Measurements from ENCODE around the gene SFXN5. TPM values are rescaled to one million over a fixed set of nuclear protein-coding genes. Genes with fewer than 3 reads are reported as not detected.

The SFXN5 gene
- polyA plus RNA-seq, 3 donors: 2.8 to 5.3 (median 4.5) TPM

DNA sequence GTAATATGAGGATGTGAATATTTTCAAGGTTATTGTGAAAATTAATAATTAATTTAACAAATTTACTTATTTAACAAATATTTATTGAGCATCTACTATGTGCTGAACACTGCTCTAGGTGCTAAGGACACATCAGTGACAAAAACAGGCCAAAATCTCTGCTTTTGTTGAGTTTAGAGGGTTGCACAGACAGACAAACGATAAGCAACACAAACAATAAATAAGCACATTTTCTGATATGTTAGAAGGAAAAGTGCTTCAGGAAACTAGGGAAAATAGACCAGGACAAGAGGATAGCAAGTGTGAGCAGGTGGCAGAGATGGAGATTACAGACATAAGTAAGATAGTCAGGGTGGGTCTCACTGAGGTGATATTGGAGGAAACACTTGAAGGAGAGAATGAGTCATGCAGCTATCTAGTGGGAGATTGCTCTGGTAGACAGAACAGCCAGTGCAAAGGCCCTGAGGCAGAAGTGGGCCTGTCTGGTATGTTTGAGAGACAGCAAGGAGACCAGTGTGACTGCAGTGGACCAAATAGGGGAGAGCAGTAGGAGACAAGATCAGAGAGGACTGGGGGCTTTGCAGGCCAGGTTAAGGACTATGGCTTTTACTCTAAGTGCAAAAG, 38.3 kb downstream of the SFXN5 start:
- WGBS, 3 donors: 84 to 92% (median 92%) methylated on average over 1 of the region's 1 CpG
- H3K27ac ChIP-seq (ENCODE audit: low read depth, low read length): no peak overlapping the region

DNA sequence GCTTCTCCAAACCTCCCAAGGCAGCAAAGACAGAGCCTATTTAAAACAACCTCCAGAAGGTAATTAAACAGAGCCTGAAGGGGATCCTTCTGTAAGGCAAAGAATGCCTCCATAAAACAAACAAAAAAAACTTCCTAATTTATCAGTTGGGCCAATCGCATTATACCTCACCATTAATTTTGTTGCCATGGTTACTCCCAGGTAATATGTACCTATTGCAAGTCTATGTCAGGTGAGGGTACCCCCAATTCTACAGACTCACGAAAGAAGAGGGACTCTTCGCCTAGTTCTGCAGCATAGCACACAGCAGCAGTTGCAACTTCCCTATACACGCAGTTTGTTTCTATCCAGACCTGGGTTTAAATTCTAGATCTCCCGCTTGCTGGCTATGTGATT, 38.8 kb downstream of the SFXN5 start:
- 80 to 86% (median 81%) methylated on average over 5 of the region's 5 CpGs for WGBS, 3 donors
- no peak overlapping the region for H3K27ac ChIP-seq (ENCODE audit: low read depth, low read length)

DNA sequence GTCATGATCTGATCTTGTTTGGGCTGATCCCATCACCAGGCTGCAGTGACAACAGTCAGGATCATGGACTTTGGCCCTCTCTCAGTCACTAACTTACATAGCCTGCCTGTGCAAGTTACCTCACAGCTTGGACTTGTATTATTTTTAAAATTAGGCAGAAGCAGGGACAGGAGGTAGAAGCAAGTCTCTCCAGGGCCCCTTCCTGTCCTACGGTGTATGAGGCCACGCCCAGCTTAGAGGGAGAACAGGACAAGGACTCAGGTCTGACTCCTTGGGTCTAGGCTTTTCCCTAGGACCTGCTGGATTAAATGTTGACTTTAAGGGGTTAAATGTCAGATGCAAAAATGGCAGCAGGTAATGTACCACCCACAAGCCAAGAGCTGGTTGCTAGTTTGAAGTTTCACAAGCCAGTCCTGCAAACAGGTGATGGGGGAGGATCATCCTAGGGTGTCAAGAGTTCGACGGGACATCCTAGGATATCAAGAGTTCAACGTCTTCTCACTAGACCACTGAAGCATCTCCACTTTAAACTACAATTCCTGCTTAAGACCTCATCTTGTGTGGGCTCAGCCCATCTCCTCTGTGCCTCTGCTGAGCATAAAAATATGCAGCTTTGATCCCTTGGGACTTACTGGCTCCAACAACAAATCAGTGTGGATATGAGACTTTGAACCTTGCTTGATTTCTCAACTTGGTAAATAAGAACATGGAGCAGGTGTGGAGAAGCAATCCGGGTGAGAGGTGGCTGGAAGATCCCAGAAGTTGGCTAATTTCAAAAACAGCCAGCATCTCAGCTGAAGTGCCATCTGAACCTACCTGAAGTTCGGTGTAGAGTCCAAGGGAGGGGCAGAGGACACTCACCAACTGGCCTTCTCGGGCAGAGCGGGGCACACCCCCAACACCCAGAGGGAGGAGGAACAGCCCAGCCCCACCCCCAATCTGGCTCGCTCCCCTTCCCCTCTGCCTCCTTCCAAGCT, 39.5 kb downstream of the SFXN5 start:
- no peak overlapping the region for H3K27ac ChIP-seq (ENCODE audit: low read depth, low read length)
- WGBS, 3 donors: 70 to 86% (median 81%) methylated on average over 9 to 10 of the region's 10 CpGs

DNA sequence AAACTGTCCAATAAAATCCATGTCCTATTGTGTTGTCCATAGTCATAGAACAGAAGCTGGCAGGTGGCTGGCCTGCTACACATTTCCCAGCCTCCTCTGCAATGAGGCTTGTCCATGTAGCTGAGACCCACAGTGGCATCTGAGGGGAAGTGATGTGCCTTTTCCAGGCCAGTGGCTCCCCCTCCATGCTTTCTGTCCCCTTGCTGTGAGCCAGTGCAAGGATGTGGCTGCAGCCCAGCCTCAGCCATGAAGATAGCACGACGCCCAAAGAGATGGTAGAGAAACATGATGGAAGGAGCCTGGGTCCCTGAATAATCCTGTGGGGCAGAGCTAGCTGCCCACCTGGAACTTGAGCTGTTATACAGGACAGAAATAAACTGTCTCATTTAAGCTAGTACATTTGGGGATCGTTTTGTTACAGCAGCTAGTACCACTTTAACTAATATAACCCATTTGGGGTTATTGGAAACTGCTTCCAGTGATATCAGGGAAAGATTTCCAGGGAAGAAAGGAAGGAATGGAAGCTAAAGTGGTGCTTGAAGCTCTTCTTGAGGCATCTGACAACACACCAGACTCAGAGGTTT, 40.3 kb downstream of the SFXN5 start:
- H3K27ac ChIP-seq (ENCODE audit: low read depth, low read length): no peak overlapping the region
- 94 to 99% (median 97%) methylated on average over 3 of the region's 3 CpGs for WGBS, 3 donors

DNA sequence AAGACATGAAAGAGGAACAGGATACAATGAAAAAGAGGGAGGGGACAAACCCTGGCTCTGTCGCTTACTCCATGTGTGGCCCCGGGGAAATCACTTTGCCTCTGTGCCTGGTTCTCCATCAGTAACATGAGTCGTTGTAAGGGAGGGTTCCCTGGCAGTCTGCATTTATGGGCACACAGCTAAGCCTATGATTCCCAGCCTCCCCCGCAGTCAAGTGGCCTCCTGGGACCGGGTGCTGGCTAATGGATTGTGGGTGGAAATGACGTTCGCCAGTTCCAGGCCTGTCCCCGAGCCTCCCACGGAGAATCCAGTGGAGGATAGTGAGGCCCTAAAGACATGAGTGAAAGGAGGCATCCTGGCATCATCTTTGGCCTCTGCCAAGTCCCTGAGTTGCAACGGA, 42.7 kb downstream of the SFXN5 start:
- WGBS, 3 donors: 65 to 78% (median 67%) methylated on average over 10 of the region's 10 CpGs

DNA sequence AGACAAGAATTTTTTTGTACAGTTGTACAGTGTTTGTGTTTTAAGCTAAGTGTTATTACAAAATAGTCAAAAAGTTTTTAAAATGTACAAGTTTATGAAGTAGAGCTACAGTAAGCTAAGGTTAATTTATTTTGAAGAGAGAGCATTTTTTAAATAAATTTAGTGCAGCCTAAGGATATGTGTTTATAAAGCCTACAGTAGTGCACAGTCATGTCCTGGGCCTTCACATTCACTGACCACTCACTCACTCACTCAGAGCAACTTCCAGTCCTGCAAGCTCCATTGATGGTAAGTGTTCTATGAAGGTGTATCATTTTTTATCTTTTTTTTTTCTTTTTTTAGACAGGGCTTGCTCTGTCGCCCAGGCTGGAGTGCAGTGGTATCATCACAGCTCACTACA, 44.2 kb downstream of the SFXN5 start:
- 50 to 100% (median 93%) methylated on average over 1 of the region's 1 CpG for WGBS, 3 donors

More for the DNA sequence above, 42.7 kb downstream of the SFXN5 start:
- H3K27ac ChIP-seq (ENCODE audit: low read depth, low read length): no peak overlapping the region

DNA sequence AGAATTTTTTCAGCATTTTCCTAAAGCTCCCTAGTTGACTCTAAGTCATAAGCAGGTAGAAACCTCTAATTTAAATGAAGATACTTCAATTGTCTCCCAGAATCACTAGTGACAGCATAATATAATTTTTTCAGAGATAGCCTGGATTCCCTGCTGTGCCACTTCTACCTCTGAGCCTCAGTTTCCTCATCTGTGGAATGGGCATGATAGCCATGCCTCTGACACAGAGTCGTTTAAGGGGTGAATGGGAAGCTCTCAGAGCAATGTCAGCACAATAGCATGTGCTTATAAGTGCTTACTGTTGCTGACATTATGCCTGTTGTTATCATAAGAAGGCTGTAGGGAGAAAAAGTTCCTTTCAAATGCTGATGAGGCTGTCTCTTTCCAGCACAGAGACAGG, 48.0 kb downstream of the SFXN5 start:
- 82 to 92% (median 83%) methylated on average over 1 of the region's 1 CpG for WGBS, 3 donors
- H3K27ac ChIP-seq (ENCODE audit: low read depth, low read length): no peak overlapping the region

More for the DNA sequence above, 44.2 kb downstream of the SFXN5 start:
- H3K27ac ChIP-seq (ENCODE audit: low read depth, low read length): no peak overlapping the region

DNA sequence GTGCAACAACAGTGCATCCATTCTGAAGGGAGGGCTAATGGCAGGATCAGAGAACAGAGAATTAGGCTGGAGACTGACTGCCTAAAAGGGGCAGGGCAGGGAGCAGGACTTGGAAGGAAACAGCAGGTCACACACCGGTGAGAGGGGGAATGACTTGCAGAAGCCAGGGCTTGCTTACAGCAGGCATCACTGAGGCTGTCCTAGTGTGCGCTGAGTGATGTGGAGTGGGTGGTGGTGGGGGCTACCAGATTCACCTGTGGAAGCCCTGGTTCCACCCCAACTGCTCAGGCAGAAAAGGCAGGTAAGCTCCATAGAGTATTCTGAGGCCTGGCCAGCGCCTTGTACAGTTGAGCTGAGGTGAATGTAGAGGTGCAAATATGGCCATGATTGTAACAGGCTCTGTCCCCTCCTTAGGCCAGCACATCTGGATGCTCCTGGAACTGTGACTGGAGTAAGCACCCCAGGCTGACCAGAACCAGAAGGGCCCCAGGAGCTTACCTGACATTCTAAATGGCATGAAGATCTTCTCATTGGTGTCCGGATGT, 49.4 kb downstream of the SFXN5 start:
- WGBS, 3 donors: 90 to 94% (median 94%) methylated on average over 4 of the region's 4 CpGs
- no peak overlapping the region for H3K27ac ChIP-seq (ENCODE audit: low read depth, low read length)

DNA sequence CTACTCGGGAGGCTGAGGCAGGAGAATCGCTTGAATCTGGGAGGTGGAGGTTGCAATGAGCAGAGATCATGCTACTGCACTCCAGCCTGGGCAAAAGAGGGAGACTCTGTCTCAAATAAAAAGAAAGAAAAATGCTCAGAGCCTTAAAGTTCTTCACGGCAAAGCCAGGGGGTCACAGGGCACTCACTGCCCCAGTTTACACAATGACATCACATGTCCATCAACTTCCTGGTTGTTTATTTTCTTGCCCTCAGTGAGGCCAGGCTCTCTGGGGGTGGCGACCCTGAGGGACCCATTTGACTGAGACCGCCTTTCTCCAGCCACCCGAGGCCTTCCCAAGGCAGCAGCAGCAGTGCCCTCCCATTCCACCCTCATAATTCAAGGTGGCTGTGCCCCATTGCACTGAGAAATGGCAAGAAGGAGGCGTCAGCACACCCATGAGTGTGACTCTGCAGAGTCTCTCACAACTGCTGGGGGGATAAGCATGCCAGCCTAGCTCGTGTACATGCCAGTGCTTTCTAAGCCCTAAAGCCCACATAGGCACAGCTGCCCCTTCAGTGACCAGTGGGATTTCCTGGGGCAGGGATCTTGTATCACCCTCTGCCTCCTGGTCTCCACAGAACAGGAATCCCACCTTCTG, 50.0 kb downstream of the SFXN5 start:
- H3K27ac ChIP-seq (ENCODE audit: low read depth, low read length): no peak overlapping the region
- WGBS, 3 donors: 75 to 89% (median 84%) methylated on average over 8 of the region's 8 CpGs

DNA sequence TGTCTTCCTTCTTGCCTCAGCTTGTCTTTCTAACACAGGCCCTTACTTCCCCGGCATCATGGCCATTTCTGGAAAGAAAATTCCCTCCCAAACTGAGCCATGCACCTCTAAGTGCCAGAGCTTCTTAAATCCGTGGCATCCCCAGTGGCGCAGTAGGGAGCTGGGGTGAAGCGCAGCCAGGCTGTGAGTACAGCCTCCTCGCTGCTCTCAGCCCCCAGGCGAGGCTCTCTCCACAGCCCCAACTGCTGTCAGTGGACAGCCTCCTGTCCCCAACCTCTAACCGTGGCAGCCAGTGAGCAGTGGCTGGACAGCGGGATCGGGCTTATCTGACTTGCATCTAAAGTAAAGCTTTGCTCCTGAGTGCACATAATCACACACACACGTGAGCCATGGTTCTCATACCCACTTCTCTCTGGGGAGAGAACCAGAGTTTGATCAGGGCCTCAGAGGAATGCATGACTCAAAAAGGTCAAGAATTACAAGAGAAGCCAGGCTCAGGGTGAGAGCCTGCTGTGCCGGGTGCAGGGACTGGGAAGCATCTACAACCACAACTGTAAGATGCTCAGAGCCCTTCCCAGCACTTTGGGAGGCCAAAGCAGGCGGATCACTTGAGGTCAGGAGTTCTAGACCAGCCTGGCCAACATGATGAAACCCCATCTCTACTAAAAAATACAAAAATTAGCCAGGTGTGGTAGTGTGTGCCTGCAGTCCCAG, 50.7 kb downstream of the SFXN5 start:
- 86 to 94% (median 93%) methylated on average over 12 of the region's 12 CpGs for WGBS, 3 donors
- H3K27ac ChIP-seq (ENCODE audit: low read depth, low read length): no peak overlapping the region

DNA sequence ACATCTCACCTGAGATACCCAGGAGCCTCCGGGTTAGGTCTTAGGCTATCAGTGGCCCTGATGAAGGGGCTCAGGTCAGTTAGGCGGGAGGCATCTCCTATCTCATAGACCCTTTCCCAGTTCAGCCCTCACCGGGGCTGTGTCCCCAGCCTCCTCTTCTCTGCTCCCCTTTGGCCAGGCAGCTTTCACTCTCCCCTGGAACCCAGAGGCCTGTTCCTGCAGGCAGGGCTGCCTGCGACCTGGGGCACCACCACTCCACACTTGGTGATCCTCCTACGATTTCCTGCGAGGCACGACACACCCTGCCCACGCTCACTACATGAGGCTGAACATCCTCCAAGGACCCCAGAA, 51.2 kb downstream of the SFXN5 start:
- 87 to 89% (median 88%) methylated on average over 8 of the region's 8 CpGs for WGBS, 3 donors
- no peak overlapping the region for H3K27ac ChIP-seq (ENCODE audit: low read depth, low read length)

DNA sequence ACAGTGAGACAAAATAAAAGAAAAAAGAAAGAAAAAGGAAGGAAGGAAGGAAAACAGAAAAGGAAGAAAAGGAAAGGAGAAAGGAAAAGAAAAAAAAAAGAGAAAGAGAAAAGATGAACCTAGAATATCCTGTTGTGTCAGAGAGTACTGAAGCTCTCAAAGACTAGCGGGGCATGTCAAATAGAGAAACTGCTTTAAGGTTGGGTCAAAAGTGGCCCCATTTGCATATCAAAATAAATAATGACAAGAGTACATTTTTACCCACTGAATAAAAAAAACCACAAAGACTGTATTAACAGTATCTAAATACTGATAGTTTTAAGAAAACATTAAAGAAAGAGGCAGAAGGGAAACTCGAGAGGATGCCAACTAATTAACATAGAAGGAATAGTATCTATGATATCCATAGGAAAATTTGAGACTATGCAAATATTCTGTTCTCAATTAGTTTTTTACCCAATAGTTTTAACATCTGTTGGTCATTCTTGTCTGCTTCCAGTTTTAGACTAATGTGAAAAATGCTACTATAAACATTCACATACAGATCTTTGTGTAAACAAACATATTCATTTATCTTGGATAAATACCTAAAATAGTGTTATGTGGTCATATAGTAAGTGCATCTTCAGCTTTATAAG, 53.2 kb downstream of the SFXN5 start:
- no peak overlapping the region for H3K27ac ChIP-seq (ENCODE audit: low read depth, low read length)
- WGBS, 3 donors: 87 to 90% (median 87%) methylated on average over 2 of the region's 2 CpGs

DNA sequence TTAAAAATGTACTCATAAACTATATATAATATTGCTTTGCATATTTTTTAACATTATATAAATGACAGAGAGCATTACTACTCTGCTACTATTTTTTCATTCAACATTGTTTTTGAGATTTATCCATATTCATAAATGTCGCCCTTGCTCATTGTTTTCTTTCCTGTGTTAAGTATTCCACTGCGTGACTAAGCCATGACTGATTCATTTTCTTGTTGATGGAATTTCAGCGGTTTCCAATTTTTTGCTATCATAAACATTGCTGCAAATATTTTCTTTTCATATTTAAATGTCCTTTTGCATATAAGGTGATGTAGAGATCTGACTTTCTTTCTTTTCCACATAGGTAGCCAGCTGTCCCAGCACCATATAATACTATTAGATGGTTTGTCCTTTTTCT, 57.6 kb downstream of the SFXN5 start:
- H3K27ac ChIP-seq (ENCODE audit: low read depth, low read length): no peak overlapping the region
- 84 to 94% (median 91%) methylated on average over 3 of the region's 3 CpGs for WGBS, 3 donors

DNA sequence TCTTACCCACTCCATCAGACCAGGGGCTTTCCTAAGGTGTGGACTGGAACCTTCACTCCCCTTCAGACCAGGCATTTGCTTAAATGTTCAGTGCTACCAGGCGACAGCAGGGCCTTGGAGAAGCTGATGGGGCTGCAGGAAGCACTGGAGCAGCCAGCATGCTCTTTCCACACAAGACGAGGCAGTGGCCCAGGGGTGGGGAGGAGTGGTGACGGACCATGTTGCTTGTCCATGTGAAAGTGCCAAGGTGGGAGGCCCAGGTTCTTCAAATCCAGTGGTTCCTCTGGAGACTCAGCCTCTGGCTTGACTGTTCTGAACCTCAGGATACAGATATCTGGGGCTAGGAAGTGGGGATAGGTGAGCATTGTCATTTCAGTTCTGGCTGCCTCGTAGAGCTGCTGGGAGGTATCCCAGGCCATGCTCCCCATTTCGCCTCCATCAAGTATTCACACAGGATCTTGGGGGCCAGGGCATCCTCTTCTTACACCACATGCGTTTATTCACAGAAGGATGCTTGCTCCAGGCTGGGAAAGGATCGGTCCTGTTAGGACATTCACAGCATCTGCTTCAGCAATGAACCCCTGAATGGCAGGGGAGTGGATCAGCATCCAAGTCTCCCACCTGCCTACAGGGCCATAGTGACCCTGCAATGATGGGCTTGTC, 62.2 kb downstream of the SFXN5 start:
- WGBS, 3 donors: 94 to 96% (median 95%) methylated on average over 7 of the region's 7 CpGs
- H3K27ac ChIP-seq (ENCODE audit: low read depth, low read length): no peak overlapping the region

DNA sequence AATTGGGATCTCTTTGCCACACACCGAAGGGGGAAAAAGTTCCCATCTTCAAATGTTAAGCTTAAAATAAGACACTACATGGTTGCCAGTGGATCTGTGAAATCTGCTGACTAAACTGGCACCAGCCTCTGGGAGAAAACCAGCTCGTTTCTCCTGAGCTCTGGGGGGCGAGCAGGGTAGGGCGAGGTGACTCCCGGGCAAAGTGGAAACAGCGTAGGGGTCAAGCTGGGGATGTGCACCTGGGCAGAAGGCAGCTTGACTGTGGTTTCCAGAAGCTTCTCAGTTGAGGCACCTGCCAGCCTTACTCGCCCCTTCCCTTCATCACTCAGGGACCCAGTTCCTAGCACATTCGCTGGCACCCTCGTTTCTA, 62.8 kb downstream of the SFXN5 start:
- H3K27ac ChIP-seq (ENCODE audit: low read depth, low read length): no peak overlapping the region
- WGBS, 3 donors: 90 to 95% (median 93%) methylated on average over 9 of the region's 9 CpGs

DNA sequence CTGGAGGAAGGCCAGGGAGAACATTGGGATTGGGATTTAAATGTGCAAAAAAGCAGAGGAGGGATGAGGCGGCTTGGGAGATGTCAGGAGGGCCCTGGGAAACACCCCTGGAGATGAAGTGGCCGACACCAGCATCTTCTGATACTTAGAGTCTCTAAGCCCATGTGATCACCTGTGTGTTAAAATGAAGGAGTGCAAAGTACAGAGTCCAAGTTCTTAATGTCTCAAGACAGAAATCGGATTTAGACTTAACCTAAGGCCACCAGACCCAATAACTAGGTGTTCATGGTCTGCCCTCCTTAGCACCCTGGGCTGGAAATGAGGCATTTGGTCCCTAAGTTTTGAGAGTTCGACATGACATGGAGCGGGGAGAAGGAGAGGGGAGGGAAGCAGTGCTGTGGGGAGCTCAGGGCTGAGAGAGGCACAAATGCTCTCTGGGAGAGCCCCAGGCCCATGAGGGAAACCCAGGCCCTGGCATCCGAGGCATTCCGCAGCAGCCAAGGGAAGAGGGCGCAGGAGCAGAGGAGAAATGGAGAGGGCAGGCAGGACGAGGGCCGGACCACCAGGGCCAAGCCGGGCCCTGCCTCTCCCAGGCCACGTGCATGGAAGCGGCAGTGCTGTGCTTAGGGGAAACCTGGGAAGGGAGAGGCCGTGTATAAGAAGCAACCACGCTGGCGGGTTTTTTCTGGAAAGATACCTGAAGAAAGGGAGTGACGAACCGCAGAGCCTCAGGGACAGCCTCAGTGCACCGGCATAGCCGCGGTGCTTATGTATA, 63.3 kb downstream of the SFXN5 start:
- H3K27ac ChIP-seq (ENCODE audit: low read depth, low read length): no peak overlapping the region
- 95 to 96% (median 96%) methylated on average over 21 of the region's 21 CpGs for WGBS, 3 donors

Data from adipose tissue (tissue), 3 donors.